Measurements from ENCODE around the gene JAKMIP1.

Gene JAKMIP1

GRCh38 chr4:6031846-6032245 lies 168.5 kb downstream of the JAKMIP1 start:
- no peak for TF ChIP-seq CTCF (IDR thresholded peaks at IDR 0.05; ENCODE audit: low read depth, low read length, missing control alignments)
- no peak for DNase-seq (ENCODE audit: extremely low read depth, low read depth)
- H3K4me3 ChIP-seq (replicated peaks; ENCODE audit: low read depth, low read length) = no peak overlapping the region

- no peak overlapping the region for H3K4me3 ChIP-seq (replicated peaks; ENCODE audit: low read depth, low read length)
- no peak for TF ChIP-seq CTCF (IDR thresholded peaks at IDR 0.05; ENCODE audit: low read depth, low read length, missing control alignments)
- no peak for DNase-seq (ENCODE audit: extremely low read depth, low read depth)
Measured at GRCh38 chr4:6030679-6031078, 169.7 kb downstream of the JAKMIP1 start.

GRCh38 chr4:6029254-6029653 lies 171.1 kb downstream of the JAKMIP1 start:
- no peak for DNase-seq (ENCODE audit: extremely low read depth, low read depth)
- H3K4me3 ChIP-seq (replicated peaks; ENCODE audit: low read depth, low read length) = no peak overlapping the region
- no peak for TF ChIP-seq CTCF (IDR thresholded peaks at IDR 0.05; ENCODE audit: low read depth, low read length, missing control alignments)

GRCh38 chr4:6028168-6028567 lies 172.2 kb downstream of the JAKMIP1 start:
- no peak for TF ChIP-seq CTCF (IDR thresholded peaks at IDR 0.05; ENCODE audit: low read depth, low read length, missing control alignments)
- DNase-seq (ENCODE audit: extremely low read depth, low read depth) = no peak
- no peak overlapping the region for H3K4me3 ChIP-seq (replicated peaks; ENCODE audit: low read depth, low read length)

- no peak overlapping the region for H3K4me3 ChIP-seq (replicated peaks; ENCODE audit: low read depth, low read length)
- no peak for DNase-seq (ENCODE audit: extremely low read depth, low read depth)
- no peak for TF ChIP-seq CTCF (IDR thresholded peaks at IDR 0.05; ENCODE audit: low read depth, low read length, missing control alignments)
Measured at GRCh38 chr4:6027392-6027791, 173.0 kb downstream of the JAKMIP1 start.

GRCh38 chr4:6024313-6024960 lies 175.9 kb downstream of the JAKMIP1 start:
- no peak overlapping the region for H3K4me3 ChIP-seq (replicated peaks; ENCODE audit: low read depth, low read length)
- no peak for DNase-seq (ENCODE audit: extremely low read depth, low read depth)
- TF ChIP-seq CTCF (IDR thresholded peaks at IDR 0.05; ENCODE audit: low read depth, low read length, missing control alignments) = no peak

- TF ChIP-seq CTCF (IDR thresholded peaks at IDR 0.05; ENCODE audit: low read depth, low read length, missing control alignments) = no peak
- no peak for DNase-seq (ENCODE audit: extremely low read depth, low read depth)
- no peak overlapping the region for H3K4me3 ChIP-seq (replicated peaks; ENCODE audit: low read depth, low read length)
Measured at GRCh38 chr4:6023731-6024130, 176.6 kb downstream of the JAKMIP1 start.
